Mesenteric fat pad (tissue), 1 donor: ENCODE measurements around the gene AANAT. TPM values are rescaled to one million over a fixed set of nuclear protein-coding genes. Genes with fewer than 3 reads are reported as not detected.

Experiments
- DNase-seq: peaks from one replicate; pipeline ENCODE4 v3.0.0-alpha.2; 2020; ENCODE audit warnings: low spot score
- total RNA-seq: library from RNA; stranded (reverse); fragmentation: NEBNext Ultra II Directional; extraction: Animal tissue kit (Norgen Biotek cat#: 25700); gene quantifications from one replicate; pipeline ENCODE4 v1.2.1, GENCODE V29; 2021
- donor health status: DM: yes; HTN: yes; CAD: no.

The AANAT gene
- total RNA-seq, 1 donor from 2014 or later = not detected

DNA sequence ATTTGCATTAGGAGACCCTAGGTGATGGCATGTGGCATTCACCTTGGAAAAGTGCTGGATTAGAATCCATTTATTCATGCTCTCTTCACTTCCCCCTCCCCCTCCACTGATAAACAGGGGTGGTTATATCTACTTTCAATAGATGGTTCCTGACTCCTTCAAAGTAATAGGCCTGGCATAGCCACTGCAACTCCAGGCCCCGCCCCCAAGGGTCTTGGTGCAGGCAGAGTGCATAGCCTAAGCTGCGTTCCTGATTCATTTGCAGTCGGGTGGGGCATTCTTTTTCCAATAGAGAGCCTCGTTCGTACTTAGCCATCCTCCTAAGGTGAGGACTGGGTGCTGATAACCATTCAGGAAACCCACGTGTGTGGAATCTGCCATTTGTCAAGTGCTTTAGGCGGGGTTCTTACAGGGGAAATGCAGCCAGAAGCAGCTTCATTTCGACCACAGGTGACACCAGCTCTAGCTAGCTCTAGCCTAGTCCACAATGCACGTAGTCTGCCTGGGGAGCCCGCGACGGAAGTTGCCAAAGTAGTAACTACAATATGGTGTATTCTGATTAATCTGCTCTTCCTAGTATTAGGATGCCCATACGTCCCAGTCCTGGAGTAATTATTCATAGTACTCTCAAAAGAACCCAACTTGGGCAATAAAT lies 25.6 kb upstream of the AANAT start:
- no peak for DNase-seq

DNA sequence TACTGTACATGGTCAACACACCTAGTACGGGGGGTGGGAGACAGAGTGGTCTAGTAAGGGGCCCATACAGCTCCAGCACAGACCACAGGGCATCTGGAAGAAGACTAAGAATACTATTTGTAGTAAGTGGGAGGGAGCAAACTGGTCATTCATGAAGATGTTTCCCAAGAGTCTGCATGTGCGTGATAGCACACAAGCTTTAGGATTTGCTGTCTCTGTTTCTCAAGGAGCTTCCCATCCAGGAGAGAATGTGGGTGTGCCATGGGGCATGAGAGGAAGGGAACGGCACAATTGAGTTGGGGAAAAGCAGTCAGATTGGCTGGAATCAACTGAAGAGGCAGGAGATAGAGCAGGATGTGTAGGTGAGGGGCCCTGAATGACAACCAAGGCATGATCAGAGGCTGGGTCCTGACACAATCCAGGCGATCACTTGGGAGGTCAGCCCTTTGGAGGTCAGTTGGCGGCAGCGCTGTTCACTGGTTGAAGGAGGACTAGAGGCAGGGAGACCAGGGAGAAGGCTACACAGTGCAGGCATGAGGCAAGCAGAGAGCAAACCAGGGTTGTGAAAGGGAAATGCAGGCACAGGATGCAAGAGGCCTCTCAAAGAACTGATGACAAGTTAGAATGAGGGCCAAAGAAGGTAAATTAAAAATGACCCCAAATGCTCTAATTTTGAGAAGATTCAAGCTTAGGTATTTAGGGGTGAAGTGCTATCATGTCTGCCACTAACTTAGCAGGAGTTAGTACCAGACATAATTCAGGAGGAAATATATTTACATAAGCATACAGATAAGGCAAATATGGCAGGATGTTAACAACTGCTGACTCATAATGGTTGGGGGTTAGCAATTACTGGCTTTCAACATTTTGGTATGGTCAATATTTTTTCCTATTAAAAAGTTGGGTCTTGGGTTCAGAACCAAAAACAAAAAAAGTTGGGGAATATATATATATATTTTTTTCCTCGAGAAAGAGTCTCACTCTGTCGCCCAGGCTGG lies 24.8 kb upstream of the AANAT start:
- DNase-seq = no peak

DNA sequence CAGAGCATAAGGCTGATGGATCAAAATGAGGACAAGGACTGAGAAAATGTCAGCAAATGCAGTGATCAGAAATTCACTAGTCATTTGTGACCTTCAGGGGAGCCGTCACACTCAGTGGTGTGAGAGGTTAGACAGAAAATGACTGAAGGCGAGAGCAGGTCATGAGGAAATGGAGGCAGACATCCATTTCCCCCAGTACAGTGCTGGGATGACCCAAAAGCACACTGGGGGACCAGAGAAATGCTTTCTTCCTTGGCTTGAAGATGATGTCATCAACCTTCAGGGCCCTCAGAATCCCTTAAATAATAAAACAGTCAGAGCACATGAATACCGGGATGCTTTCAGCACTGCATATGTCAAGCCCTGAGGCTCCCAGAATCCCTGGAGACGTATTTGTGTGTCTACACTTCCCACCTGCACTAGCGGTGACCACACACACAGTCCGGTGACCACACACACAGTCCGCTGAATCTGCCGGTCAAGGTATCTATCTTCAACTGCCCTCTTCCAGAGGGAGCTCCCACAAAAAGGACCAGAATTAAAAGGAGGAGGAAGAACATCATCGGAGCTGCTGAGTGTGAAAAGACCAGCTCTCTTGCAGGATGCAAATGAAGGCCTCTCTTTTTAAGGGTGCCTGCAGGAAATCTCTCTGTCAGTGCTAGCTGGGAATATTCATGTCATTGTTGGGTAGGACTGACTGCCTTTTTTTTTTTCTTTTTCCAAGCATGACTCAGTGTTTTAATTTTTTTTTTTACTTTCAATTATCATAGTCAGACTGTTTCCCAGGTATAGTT lies 22.7 kb upstream of the AANAT start:
- DNase-seq = no peak

DNA sequence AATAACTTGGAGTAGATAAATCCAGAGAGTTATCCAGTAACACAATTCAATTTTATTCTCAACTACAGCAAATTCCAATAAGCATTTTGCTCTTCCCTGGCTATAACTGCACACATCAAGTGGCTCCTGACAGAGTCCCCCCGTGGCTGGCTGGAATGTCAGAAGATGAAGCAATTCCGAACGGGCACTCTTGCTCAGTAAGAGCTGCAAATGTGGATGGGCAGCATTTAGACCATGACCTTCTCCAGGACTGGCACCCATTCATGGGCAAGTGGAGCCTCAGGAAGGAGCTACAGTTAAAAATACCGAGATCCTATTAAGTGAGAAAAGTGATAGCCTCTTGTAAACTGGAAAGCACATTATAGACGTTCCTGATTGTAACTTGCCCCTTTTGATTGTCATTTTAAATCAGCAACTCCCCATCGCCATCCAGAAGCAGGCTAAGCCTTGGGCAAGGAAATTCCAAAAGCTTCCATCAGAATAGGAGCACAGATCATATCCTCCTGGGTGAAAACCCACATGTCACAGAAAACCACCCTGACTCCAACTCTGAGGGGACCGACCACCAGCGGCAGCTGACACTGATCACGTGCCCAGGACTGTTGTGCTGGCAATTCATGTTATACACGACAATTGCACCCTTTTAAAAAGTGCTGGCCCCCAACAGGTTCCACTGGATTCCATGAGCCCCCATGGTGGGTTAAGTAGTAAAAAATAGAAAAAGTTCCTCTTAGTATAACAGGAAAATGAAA lies 21.5 kb upstream of the AANAT start:
- DNase-seq = no peak

DNA sequence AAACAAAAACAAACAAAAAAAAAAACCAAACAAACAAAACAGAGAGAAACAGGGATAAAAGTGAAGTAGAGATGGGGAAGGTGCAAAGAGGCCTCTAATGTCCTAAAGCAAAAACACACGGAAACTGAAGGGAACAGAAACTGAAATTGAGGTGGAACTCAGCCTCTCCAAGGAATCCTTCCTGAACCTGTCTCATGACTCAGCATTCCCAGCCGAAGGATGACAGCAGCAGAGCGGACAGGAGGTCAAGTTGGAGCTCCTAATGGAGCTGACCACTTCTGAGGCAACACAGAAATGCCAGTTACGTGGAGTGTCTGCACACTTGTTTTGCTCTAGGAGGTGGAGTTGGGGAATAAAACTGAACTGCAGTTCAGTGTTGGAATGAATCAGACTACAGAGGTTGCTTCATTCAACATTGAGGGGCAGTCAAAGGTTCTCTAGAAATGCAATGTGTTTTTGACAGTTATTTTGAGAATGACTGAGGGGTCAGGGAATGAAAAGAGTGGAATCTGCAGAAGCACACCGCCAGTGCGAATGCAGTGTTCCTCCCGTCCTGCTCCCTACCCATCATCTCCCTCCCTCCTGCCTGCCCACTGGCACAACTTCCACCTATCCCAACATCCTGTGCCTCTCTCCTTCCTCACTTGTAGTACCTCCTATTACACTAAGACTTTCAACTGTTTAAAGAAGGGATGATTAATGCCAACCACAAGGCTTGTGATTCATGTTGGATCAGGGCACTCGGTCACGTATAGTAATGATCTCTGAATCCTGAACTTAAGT lies 20.8 kb upstream of the AANAT start:
- no peak for DNase-seq

DNA sequence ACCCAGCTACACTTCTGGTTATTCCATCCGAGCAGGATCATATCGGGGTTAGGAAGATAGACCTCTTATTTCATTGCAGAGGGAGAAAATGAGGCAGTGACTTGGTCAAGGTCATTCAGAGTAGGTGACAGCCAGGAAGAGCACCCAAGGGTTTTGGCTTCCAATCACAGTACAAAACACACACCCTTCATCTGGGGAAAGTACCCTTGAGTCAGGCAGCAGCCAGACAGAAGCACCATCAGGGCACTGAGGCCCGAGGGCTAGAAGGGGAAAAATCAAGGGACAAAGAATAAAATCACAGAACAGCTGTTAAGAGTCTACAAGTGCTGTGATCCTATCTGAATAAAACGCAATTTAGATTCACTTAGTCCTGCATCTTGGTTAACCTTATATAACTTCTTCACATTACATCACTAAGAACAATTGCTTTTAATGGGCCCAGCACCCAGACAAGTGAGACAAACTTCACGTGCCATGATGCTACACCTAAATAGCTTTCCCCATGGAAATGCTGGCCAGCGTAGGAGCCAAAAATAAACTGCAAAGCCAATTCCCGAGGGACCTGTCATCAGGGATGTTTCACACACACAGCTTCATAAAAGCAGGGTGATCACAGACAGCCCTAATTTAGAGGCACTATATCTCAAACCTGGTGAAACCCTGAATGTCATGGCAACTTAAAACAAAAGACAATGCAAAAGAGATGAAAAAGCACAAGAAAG lies 19.3 kb upstream of the AANAT start:
- DNase-seq = no peak

DNA sequence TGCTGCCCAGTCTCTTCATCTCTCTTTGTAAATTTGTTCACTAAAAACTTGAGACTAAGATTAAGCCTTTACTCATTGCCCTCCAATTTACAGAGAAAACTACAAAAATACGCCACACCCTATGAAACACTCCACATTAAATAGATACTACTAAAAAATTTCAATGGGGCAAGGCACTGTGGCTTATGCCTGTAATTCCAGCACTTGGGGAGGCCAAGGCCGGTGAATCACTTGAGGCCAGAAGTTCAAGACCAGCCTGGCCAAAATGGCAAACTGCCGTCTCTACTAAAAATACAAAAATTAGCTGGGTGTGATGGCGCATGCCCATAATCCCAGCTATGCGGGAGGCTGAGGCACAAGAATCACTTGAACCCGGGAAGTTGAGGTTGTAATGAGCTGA lies 18.3 kb upstream of the AANAT start:
- DNase-seq = no peak

DNA sequence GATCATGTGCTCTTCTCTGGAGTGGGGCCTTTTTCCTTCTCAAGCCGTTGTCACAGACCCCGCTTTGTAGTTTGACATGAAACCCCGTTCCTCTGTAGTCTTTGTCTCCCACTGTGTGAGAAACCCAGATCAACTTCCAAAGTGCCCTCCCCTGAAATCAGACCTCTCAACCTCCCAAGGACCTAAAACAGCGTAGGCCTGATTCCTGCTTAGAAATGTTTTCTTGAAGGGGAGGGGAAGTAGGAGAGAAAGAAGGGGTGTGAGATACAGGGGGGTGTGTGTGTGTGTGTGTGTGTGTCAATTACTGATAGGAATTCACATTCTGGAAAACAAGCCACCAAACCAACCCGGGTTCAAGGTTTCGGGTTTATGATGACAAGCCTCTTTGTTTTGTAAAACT lies 15.9 kb upstream of the AANAT start:
- DNase-seq = no peak

DNA sequence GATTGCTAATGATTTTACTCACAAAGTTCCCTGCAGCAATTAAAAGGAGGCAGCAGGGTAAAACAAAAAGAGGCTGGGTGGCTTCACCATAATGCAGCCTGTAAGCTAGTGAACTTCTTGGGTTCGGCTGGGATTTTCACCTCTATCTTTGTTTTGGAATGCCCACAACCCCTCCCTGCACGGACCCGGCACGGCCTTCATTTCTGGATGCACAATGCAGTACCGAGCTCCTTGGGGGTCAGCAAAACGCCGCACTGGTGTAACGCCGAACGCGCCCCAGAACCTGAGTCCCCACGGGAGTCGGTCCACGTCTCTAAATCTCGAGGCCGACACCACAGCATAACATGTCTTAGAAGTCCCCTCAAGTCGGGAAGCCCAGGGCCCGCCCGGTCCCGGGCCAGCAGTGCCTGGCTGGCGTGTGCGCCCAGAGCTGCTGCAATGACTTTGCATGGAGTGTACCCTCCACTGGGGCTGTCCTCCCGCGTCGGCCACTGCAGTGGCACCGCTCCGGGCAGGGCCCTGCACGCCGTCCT lies 15.2 kb upstream of the AANAT start:
- no peak for DNase-seq

DNA sequence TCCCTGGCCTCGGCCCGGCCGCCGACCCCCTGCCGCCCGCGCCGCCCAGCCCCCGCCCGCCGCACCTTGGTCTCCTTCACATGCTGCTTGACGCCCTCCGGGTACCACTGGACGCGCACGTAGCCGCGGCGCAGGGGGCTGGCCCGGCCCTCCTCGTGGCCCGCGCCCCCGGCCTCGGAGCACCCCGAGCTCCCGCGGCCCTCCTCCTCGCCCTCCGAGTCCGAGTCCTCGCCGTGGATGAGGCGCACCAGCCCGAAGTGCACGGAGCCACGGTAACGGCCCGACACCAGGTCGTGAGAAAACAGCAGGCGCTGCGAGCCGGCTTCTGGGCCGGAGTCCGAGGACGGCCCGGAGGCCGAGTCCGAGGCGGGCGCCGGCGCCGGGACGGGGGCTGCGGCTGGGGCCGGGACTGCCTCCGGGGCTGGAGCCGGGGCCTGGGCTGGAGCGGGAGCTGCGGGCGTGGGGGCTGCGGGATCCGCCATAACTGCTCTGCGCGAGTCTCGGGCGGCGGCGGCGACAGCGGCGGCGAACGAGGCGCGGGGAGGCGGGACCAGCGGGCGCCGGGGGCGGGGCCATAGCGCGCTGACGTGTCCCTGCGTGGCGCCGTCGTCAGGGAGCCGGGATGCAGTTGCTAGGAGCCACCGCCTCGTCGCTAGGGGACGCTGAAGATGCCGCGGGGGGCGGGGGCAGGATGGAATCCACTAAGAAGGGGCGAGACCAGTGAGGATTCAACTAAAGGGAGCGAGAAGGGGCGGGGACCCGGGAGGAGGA lies 14.6 kb upstream of the AANAT start, which contains the start of gene UBE2O:
TSS of gene UBE2O (minus strand) at position 493 of the 771 bp plus-strand sequence. CDS start at position 482, 11 bp downstream.
- DNase-seq = peak; percentile 97

DNA sequence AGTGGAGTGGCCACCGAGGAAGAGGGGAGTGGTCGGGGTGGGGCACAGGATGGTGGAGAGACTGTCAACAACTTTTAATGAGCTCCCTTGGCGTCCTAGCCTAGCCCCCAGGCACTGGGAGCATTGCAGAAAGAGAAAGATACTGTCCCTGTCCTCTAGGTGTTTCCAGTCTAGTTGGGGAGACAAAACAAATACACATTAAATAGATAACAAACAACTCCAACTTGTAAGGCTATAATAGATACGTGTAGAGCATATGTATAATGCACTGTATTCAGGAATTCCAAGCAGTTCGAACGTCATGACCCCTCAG lies 14.0 kb upstream of the AANAT start:
- no peak for DNase-seq

DNA sequence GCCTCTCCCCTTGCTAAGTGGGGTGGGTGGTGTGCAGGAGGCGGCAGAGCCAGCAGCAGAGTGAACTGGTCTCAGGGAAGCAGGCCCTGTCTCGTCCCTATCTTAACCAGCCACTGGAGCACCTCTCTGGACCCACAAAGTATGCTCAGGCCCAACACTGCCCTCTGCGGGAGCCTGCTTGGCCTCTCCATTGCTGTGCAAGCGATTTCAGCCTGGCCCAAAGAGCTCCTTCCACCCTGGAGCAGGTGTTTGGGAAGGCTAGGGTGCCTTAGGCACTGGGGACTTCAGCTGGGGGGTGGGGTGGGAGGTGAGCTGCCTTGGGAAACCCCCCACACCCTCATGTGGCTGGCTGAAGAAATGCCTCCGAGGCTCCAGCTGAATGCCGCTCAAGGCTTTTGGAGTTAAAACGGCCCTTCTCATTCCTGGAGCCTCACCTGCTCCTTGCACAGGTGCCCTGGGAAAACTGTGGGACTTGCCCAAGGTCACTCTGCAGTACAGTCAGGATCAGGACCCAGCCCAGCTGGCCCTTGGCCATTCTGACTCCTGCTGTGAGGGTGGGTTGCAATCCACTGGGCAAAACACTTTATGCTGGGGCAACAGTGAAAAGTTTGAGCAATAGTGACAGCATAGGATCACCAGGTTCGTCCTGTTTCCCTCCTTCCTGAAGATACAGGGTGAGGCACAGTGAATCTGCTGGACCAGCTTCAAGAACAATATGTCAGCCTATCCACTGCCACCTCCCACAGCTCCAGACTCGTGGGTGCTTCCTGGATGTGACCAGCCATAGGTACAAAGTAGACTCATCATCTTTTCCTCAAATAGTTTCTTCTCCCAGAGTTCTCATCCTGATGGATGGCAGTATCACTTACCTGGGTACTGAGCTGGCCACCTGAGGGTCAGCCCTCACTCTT lies 8.6 kb upstream of the AANAT start:
- DNase-seq = no peak

DNA sequence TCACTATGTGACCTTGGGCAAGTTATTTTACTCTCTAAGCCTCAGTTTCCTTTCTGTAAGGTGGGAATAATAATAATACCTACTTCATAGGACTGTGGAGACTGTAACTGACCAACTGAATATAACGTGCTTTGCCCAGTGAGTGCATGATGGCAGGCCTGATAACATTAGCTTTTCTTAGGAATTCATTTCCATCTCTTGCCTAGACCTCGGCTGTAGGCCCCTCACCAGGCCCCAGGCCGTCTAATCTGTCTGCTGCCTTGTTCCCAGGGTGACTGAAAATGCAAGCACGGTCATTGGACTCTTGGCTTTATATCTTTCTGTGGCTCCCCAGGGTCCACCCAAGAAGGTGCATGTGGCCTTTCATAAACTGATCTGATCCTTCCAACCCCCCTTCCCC lies 7.7 kb upstream of the AANAT start:
- no peak for DNase-seq

DNA sequence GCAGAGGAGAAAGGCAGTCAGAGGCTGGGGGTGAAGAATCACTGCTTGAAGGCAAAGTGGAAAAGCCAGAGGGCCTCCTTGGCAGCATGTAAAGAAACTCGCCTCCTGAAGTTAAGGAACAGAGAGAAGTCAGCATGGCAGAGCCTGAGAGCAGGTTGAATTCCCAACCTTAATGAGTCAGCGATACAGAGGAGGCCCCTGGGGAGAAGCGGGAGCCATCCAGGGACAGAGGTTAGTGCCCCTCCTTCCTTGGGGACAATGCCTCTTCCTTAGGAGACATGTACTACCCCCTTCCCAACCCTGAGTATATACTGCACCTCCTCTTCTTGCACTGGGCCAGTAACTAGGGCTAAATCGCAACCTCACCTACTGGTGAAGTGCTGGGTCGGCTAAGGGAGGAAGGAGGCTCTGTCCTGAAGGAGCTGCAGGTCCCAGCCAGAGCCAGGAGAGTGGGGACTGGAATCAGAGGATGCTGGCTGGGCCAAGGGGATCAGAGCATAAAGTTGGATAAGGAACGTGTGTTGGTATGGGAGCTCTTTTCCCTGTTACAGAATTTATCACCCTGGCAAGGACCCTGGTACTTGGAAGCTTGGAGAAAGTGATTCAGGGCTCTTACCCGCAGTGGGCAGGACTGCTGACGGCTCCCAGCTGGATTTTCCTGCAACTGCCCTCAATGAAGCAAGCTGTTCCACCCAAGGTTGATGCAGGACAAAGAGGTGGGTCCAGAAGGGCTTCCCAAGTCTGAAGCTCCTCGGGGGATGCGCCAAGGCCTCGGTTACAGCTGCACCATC lies 5.4 kb upstream of the AANAT start:
- DNase-seq = no peak

DNA sequence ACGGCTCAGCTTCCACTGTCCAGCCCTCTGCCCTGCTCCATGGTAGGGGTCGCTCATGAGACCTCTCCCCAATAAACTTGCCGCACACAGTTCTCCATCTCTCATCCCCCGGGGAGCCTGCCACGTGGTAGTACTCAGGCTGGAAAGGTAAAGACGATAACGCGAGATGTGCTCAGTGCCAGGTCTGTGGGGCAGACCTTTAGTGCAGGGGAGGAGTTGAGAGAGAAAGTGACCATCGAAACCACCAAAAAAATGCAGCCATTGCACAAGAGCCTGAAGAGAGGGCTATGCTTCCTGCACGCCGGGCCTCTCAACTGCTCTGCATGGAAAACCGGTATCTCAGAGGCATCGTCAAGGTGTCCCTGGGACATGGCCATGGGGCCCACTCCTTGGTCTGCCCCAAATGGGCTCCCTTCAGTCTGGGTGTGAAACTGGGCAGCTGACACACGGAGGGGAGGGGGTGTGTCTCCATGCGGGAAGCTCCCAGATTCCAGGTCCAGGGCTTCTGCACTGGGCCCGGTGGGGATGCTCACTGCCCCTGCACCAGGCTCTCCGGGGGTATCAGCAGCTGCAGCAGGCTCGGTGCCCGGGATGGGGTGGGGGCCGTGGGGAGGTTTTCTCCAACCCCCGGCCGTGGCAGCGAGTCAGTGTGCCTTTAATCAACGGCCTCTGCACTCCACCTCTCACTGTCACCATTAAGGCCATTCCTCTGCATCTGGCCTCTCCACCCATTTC lies 4.7 kb upstream of the AANAT start:
- no peak for DNase-seq

DNA sequence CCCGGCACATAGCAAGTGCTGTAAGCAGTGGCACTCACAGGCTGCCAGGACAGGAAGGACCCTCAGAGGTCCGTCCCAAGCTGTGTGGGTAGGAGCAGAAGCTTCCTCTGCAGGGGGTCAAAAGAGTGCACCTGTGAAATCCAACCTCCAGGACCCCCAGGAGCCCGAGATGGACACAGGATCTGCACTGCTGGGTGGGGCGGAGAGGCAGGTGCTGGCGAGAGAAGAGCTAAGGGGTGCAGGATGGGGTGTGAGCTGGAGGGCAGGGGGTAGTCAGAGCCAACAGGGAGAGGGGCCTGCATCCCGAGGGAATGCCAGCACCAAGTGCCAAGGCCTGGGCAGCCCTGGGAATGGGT lies 650 bp upstream of the AANAT start:
- no peak for DNase-seq
